Stimulated activated CD4-positive, alpha-beta T cell treated with anti-CD3 and anti-CD28 coated beads, Interleukin-4, amount 100 ng/mL, for 24 hours (primary cell): ENCODE measurements around the gene BMAL1.
A peak's percentile ranks its signal among the peaks of the same experiment; 100 is the strongest.
"Not testable (repeated sequence)": the region's sequence is repeated elsewhere in the genome, so short reads cannot be mapped to it uniquely, and the experiment has no call there.

Experiments
- DNase-seq: peaks from one replicate; pipeline ENCODE4 v3.0.0-alpha.2; 2020

Gene BMAL1

DNA sequence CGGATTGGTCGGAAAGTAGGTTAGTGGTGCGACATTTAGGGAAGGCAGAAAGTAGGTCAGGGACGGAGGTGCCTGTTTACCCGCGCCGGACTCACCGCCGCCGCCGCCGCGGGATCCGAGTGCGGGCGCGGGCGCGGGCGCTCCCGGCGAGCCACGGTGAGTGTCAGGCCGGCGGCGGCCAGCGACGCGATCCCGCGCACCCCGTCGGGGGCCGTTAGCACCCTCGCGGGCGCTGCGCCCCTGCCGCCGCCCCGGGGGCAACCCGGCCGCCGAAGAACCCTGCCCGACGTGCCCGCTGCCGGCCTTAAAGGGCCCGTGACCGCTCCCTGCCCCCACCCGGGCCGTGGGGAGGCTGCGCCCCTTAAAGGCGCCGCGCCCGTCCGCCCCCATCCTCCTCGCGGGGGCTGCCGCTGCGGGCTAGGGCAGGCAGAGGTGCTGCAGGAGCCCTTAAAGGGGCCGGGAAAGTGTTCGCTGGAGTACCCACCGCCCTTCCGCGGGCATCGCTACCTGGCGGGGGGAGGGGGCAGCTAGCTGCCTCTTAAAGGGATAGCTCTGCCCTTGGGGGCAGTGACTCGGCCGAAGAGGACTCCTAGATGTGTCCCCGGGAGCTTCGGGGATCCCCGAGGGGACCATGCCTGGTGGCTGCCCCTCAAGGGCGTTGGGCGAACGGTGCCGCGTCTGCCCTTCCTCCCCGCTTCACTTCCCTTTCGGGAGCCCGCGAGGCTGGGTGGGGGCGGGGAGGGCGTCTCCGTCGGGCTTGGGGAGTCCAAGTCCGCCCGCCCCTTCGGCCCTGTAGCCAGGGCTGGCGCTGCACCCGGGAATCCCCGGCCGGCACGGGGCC is at the start of gene BMAL1:
Gene BMAL1 (plus strand): TSS at position 23 of the 841 bp plus-strand sequence. CDS start 76,519 bp downstream, outside the sequence.
- peak; percentile 49 for DNase-seq

DNA sequence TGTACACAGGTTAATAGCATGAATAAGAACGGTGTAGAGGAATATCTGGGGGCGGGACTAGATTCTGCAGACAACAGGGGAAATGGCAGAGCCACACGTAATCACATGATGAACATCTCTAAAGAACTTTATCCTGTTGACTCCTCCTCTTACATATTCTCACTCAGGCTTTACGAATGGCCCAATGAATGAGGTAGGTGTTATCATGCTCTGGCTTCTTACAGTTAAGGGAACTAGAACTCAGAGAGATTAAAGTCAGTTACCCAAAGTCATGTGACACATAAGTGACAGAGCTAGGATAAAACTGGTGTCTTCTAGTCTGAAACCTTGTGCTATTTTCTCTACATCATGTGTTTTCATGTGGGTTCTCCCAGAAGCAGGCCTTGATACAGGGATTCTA is 49.0 kb upstream of the BMAL1 start:
- no peak for DNase-seq

DNA sequence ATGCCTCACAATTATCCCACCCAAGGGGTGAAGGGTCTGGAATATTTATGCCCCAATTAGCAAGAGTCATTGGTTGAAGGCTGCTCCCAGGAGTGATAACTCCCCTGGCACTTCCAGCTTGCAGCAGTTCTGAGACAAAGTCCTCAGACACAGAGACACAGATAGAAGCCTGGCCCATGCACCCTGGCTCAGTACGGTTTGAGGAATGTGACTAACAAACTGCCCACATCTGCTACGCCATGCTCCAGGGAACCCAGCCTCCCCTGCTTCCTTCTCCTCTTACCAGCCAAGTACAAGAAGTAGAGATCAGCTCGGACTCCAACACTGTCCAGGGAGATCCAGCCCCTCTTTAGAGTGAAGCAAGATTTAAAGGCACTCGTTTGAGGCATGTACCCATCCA is 48.5 kb upstream of the BMAL1 start:
- no peak for DNase-seq

DNA sequence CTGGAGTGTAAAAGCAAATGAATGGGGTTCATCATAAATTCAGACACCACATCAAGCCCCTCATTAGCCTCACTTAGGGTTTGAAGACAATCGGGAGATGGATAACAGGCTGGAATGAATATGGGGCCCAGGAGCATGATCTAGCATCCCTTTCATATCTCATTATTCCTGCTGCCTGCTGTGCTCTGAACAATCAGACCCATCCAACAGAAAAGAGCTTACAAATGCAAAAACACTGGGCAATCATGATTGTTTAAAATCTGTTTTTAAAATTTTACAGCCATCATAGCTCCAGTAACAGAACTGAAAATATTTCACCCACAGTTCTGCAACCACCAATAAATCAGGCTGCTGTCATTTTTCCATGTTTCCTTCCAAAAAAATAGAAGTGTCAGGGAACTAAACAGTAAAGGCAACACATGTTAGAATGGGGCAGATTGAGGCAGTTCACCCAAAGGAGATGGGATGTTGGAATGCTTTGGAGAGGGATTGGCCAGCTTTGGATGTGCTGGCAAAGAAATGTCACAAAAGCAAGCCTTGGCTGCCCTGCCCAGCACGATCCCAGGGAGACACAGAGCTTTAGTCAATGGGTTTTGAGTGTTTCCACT is 47.8 kb upstream of the BMAL1 start:
- no peak for DNase-seq

DNA sequence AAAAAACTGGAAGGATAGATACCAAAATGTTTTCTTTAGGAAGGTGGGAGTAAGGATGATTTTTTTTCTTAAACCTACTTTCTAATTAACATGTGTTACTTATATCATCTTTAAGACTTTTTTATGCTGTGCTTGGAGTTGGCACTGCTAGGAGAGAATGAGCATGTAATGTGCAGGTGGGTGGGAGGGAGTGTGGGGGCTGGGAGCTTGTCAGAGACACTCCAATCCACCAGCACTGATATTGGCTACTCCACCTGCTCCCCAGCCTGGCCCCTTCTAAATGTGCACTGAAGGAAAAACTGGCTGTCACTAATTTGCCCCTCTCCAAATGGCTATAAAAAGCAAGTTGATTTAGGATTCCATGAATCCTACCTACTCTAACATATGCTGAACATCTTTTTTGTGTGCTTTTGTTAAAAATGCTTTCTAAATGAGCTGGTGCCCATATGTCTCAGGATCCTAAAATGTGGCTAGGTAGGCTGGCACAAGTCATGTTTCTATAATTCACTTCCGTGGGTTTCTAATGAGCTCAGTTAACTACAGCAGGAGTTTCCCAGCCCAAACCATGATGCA is 44.3 kb upstream of the BMAL1 start:
- DNase-seq = no peak

DNA sequence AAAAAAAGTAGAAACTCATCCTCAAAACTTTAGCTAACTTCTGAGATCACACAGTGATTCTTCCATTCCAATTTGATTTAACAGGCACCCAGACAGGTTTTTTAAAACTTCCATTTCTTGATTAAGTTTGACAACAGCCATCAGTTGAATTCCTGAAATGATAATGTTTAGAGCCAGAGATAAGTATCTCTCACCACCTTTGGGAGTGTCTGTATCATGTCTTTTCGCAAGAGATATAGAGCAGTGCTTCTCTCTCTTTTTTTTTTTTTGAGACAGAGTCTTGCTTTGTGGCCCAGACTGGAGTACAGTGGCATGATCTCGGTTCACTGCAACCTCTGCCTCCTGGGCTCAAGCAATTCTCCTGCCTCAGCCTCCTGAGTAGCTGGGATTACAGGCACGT is 41.7 kb upstream of the BMAL1 start:
- no peak for DNase-seq

DNA sequence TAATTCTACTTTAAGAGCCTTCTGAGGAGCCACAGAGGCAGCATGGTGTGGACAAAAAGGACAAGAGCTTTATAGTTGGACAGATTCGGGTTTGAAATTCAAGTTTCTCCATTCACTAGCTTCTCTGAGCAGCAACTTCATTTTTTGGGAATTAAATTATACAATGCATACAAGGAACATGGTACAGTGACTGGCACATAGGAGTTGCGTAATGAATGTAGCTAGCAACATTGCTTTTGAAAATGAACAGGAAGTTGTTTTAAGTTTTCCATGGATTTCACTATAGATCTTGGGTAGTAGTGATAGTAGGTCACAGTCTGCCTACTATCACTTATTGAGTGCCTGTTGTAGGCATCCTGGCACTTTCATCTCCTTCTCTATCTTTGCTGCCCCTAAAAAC is 41.0 kb upstream of the BMAL1 start:
- DNase-seq = no peak

DNA sequence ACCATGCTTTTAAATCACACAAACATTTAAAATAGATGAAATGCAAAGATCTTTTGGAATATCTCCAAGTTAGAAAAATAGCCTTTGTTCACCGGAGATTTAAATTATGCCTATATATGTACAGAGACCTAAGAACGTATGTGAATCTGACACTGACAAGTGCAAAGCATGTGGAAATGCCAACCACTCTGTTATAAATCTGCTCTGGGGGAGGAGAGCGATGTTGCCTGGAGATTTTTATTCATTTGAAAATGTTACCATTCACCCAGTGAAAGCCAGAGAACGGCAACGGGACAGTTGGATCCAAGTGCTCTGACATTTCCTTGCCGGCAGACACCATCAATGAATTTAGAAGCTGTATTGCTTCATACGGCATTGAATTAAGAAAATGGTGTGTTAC is 39.8 kb upstream of the BMAL1 start:
- no peak for DNase-seq

DNA sequence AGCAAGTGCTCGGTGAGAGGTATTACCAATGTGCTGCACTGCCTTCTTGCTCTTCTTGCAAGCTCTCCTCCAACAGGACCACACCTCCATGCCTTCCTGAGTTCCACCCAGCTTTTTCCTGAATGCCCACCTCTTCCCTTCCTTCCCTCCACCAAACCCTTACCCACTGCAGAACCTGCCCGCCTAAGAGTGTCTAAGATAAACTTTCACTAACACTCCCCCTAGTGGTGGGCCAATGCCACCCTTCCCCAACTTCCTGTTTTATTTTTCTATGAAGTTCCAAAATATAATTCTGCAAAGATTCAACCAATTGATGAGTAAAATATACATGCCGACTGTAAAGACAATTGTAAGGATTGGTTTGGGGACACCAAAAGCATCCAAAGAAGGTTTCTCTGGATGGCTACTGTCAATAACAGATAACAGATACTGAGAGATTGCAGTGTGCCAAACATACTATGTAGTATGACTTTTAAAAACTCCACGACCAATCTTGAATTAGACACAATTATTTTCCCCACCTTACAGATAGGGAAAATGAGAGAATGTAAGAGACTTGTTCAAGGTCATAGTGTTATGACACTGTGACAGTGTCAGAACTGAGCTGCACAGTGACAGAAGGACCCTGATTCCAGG is 38.6 kb upstream of the BMAL1 start:
- DNase-seq = peak; percentile 67

DNA sequence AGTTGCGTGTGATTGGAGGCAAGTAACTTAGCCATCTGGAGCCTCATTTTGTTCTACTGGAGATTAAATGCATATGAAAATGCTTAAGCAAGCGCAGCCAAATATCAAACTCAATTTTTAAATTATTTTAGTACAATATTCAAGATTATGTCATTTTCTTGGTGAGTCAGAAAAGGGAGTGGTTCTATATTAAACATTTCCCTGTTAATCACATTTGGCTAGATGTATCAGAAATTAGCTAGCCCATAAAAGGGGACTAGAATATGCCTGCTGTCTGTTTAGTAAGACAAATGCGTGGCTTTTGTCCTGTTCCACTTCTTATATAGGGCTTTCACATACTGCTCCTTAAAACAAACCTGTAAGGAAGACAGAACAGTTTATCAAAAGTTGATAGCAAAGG is 35.0 kb upstream of the BMAL1 start:
- no peak for DNase-seq

DNA sequence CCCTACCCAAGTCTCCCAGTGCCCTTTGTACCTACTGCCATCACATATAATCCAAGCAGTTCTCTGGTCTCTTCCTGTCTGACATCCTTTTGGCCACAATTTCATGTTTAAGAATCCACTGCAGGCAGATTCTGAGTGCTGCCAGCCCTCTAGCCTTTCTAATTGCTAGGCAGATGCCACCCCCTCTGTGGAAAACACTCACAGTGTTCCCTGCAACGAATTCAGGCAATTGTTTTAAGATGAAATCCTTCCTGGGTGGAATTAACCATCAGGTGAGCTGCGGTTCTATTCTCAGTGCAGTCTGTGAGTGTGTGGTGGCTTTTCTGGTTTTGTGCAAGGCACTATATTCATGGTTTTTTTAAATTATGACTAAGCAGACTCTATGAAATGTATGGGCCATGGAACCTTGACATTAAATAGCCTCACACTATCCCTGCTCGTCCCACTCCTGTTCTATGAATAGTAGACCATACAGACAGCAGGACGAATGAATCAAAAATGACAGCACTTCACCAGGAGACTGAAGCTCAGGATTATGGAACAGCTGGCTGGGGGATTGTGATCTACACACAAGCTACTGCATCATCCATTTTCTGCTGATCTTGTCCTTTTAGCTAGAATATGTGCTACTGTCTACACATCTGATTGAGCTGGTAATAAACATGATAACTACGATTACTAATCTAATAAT is 29.8 kb upstream of the BMAL1 start:
- no peak for DNase-seq

DNA sequence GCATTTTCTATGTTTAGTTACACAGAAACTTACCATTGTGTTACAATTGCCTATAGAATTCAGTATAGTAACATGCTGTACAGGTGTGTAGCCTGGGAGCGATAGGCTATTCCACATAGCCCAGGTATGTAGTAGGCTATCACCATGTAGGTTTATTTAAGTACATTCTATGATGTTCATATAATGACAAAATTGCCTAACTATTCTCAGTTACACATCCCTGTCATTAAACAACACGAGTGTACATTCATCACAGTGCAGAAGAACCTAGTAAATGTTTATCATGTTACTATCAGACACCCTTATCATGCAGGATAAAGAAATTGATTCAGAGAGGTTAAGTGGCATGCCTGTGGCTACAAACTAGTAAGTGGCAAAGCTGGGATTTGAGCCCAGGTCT is 28.4 kb upstream of the BMAL1 start:
- DNase-seq = no peak

DNA sequence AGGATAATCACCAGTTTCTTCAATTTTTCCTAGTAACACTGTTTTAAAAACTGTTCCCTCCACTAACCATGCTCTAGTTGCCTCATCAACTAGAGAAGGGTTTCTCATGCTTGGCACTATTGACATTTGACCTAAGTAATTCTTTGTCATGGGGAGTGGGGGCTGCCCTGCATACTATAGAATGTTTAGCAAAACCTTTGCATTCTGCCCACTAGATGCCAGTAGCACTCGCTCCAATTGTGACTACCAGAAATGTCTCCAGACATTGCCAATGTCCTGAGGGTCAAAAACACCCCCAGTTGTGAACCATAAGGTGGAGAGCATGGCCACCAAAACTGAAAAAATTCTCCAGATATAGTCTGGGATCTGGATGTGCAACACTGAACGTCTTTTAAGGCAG is 27.6 kb upstream of the BMAL1 start:
- no peak for DNase-seq

DNA sequence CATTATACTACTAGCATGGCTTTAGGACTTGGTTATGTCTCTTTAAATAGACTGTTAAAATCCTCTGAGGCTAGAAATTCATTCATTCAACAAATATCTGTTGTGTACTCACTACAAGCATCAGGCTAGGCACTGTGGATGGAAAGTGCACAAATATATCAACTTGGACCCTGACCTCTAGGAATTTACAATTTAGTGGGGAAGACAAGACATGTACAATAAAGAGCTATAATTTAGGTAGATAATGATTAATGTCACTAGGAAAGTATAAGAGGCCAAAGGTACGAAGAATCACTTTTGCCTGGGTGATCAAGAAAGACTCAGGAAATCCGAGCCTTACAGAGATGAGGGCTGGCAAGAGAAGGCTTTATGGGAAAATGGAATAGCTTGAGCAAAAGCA is 25.6 kb upstream of the BMAL1 start:
- no peak for DNase-seq

DNA sequence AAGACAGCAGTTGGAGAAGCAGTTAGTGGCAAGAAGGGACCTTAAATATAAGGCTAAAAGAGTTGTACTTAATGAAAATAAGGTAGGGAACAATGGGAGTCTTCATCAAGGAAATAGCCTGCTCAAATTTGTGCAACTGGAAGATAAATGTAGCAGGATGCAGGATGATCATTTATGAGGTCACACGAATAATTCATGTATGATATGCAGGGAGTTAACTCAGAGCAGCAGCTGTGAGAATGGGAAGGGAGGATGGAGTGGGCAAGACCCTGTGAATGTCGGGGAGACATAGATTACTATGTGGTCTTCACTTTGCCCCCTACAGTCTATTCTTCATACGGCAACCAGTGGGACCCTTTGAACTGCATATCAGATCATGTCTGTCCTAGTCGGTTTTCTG is 25.2 kb upstream of the BMAL1 start:
- DNase-seq = no peak

DNA sequence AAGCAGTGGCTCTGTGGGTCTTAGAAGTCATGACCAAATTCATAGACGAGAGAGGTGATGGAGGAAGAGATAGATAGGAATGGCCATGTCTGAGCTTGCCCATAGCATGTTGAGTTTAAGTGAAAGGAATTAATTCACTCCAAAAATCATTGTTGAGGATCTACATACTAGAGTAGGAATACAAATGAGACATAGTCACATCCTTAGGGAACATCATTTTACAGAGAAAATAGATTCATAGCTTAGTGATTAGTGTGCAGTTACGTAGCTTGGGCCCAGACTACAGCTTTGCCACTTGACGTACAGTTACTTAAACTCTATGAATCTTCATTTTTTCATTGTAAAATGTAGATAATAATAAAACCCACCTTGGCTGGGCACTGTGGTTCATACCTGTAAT is 21.4 kb upstream of the BMAL1 start:
- no peak for DNase-seq

DNA sequence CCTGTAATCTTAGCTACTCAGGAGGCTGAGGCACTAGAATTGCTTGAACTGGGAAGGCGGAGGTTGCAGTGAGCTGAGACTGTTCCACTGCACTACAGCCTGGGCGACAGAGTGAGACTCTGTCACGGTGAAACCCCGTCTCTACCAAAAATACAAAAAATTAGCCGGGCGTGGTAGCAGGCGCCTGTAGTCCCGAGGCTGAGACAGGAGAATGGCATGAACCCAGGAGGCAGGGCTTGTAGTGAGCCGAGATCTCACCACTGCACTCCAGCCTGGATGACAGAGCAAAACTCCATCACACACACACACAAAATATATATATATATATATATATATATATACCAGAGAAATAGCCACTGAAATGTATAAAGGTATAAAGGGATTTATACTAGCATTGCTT is 19.5 kb upstream of the BMAL1 start:
- not testable (repeated sequence) for DNase-seq

DNA sequence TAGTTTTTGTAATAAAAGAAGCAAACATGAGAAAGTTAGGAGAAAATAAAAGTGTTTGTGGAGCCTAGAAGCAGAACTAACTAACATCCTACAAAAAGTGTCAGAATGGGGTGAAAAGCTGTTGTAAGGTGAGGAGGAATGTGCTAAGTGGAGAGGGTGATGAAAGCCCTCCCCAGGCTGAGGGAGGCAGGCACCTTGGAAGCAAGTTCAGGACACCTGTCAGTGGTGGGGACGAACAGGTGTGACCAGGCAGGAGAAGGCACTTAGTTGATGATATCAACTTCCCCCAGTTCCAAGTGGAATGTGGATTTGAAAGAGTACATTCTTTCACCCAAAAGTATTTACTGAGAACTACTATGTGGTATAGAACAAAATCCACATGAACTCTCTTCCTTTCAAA is 18.7 kb upstream of the BMAL1 start:
- no peak for DNase-seq

DNA sequence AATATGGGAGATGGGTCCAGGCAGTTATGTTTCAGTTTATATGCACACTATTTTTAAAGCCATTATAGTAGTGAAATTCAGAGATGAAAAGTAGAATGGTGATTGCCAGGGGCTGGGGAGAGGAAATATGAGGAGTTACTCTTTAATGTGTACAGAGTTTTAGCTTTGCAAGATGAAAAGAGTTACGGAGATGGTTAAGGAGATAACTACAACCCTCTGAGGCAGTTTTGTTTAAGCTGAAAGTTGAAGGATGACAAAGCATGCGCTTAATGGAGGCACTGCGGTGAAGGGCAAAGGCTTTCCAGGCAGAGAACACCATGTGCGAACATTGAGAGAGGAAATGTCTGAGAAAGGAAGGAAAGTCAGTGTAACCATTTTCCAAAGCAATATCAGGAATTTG is 18.2 kb upstream of the BMAL1 start:
- DNase-seq = no peak

DNA sequence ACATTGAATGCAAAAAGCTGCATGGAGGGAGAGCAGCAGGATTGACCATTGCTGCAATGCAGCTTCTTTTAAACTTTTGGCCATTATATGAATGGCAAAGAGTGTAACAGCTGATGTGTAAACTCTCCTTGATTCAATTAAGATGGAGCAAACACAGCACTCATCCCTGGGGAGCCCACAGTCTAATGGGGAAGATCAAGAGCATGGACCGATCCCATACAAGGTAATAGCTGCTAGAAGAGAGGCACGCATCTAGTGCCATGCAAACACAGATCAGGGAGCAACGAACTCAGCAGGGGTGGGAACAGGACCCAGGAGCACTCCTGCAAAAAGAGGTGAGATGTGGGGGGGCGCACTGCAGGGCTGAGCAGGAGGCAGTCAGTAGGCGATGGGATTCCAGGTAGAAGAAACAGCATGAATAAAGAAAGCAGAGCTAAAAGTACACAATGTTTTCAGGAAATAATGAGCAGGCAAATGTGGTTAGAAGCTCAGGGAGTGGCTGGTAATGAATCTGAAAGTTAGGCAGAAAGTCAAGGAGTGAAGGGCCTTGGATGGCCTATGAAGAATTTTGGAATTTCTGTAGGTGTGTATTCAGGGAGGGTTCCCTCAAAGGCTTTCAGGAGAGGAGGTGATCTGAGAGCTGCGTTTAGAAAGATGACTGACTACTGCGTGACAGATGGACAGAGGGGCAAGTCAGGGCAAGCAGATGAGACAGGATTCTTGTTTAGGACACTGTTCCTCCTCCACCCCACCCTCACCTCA is 17.2 kb upstream of the BMAL1 start:
- DNase-seq = no peak

DNA sequence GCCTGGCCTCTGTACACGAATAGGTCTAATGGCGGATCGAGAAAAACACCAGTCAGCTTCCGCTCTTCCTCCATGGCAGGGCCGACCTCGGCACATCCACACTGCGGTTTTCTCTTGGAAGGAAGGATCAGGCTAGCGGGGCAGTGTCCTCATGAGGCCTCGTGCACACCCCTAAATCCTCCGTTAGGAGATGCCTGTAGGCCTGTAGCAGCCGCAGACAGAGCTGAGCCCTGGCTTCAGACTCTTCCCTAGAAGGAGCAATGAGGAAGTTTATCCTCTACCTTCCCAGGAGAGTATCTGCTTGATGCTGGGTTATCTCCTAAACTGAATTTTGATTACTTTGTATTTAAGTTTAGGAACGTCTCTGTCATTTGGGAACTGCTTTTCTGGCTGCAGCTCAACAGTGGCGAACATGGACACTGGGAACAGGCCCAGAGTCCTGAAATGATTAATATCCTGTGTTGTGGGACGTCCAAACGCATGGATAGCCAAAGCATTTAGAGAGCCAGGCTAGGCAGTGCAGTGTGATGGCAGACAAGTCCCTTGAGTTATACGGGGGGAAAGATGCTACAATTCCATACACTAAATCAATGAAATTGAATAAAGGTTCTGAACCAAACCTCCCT is 16.5 kb upstream of the BMAL1 start:
- DNase-seq = no peak

DNA sequence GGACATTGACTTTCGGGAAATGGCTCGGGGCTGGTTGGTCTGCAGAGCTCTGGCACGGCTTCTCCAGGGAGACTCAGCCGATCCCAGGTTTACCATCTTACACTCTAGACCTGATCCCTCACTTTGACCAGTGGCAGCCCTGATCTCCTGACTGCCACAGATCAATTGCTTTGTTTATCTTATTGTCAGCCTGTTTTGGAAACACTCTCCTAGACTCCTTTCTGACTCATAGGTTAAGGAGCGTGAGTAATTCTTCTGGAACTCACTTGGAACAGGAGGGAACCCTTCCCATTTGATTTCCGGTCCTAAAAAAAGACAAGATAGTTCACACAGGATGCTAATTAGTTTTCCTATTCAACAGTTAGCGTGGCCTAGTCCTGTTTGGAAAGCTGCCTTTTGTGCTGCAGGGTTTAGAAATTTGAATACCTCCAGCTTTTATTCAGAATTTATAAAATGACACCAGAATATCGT is 16.0 kb upstream of the BMAL1 start:
- no peak for DNase-seq
